ENCODE results near the gene PLEKHA1.

PLEKHA1 gene

DNA sequence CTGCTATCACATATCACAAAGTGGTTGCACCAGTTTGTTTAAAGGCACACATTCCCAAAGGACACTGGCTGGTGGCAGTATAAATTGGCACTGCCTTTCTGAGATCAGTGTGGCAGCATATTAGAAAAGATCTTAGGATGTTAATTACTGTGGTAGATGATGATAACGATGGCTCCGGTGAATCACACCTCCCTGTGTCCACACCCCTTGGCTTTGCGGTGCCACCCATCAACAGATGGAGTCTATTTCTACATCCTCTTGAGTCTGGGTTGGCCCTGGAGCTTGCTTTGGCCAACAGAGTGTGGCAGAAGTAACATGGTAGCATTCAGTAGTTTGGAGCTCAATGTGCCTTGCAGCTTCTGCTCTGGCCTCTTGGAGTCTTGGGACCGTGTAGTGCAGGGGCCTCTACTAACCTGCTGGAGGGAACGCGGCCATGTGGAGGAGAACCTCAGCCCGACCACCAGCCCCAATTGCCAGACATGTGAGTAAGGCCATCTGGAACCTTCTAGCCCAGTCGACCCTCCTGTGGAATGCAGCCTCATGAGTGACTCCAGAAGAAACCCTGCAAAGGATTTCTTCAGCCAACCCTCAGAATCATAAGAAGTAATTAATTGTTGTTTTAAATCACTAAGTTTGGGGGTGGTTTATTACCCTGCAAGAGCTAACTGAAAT, 27.2 kb upstream of the PLEKHA1 start:
- no peak overlapping the region for H3K27ac ChIP-seq

DNA sequence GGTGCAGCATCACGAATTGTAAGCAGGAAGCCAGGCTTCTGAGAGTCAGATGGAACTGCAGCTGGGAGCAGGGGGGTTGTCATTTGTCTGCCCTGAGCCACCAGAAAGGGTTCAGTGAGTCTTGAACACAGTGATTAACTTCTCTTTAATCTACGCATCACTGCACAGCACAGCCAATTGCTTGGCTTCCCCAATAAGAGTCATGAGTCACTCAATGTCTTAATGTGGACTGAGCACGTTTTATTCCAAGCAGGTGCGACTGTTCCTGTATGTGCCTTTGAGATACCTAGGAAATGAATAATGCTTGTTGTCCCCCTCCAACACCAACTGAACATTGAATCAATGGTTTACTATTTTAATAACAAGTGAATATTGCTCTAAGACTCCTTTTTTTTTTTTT, 26.0 kb upstream of the PLEKHA1 start:
- no peak overlapping the region for H3K27ac ChIP-seq
- TF ChIP-seq ZFX (IDR thresholded peaks at IDR 0.05; ENCODE audit: borderline replicate concordance), result no peak
- TF ChIP-seq, protein P1, sequence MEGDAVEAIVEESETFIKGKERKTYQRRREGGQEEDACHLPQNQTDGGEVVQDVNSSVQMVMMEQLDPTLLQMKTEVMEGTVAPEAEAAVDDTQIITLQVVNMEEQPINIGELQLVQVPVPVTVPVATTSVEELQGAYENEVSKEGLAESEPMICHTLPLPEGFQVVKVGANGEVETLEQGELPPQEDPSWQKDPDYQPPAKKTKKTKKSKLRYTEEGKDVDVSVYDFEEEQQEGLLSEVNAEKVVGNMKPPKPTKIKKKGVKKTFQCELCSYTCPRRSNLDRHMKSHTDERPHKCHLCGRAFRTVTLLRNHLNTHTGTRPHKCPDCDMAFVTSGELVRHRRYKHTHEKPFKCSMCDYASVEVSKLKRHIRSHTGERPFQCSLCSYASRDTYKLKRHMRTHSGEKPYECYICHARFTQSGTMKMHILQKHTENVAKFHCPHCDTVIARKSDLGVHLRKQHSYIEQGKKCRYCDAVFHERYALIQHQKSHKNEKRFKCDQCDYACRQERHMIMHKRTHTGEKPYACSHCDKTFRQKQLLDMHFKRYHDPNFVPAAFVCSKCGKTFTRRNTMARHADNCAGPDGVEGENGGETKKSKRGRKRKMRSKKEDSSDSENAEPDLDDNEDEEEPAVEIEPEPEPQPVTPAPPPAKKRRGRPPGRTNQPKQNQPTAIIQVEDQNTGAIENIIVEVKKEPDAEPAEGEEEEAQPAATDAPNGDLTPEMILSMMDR (IDR thresholded peaks at IDR 0.05), result no peak

More for the DNA sequence above, 27.2 kb upstream of the PLEKHA1 start:
- TF ChIP-seq, protein P1 (IDR thresholded peaks at IDR 0.05), result no peak
- no peak for TF ChIP-seq ZFX (IDR thresholded peaks at IDR 0.05; ENCODE audit: borderline replicate concordance)

DNA sequence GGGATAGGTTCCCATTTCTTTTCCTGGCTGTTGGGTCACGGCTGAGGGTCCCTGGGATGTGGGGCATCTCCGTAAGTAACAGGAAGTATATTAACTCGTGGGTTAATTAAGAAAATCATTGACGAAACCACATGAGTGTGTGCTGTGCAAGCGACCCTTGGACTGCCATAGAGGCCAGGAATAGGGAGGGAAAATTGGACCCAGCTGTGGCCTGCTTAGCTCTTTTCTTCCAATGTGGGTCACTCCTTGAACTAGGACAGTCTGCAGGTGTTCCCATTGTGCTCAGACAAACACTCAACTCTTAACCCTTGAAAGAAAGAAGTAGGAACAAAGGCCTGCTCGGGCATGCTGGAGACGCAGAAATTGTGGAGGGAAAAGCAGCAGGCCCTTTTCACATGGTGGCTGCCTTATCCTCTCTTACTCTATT, 25.6 kb upstream of the PLEKHA1 start:
- TF ChIP-seq, protein P1 (IDR thresholded peaks at IDR 0.05), result no peak
- no peak for TF ChIP-seq ZFX (IDR thresholded peaks at IDR 0.05; ENCODE audit: borderline replicate concordance)
- H3K27ac ChIP-seq, result no peak overlapping the region

DNA sequence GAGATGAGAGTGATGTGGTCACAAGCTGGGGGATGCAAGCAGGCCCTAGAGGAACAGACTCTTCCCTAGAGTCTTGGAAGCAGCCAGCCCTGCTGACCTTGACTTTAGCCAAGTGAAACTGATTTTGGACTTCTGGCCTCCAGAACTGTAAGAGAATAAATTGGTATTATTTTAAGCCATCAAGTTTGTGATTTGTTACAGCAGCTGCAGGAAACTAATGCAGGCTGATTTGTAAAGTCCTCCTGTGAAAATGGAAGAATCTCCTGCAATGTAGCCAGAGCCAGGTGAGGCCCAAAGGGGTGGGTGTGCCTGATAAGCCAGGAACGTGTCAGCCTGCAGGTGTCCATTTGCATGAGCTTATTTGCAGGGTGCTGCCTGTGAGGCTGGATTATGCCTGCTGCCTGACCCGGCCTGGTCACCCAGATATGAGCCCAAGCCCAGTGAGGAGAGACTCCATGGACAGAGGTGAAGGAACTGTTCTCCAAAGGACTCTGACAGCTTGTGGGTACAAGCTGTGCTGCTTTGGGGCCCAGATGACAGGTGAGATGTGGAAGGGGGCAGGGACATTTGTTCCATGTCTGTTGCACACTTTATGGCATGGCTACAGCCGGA, 24.6 kb upstream of the PLEKHA1 start:
- TF ChIP-seq, protein P1 (IDR thresholded peaks at IDR 0.05), result no peak
- no peak for TF ChIP-seq ZFX (IDR thresholded peaks at IDR 0.05; ENCODE audit: borderline replicate concordance)
- H3K27ac ChIP-seq, result no peak overlapping the region

DNA sequence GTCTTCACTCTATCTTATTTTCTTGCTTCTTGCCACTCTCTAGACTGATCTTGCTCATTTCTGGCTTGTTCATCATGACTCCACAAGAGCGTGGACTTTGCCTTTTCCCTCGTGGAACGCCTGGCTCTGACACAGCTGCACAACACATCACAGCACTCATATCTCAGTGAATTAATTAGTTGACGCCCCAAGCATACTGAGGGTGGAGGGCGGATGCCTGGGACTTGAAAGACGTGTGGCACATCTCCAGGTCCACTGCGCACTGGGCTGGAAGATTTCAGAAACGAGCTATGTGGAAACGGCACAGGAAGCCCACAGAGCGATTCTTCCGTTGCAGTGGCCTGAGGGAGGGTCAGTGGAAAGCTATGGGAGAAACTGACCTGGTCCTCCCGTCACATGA, 23.6 kb upstream of the PLEKHA1 start:
- TF ChIP-seq, protein P1 (IDR thresholded peaks at IDR 0.05), result no peak
- no peak for TF ChIP-seq ZFX (IDR thresholded peaks at IDR 0.05; ENCODE audit: borderline replicate concordance)
- no peak overlapping the region for H3K27ac ChIP-seq

DNA sequence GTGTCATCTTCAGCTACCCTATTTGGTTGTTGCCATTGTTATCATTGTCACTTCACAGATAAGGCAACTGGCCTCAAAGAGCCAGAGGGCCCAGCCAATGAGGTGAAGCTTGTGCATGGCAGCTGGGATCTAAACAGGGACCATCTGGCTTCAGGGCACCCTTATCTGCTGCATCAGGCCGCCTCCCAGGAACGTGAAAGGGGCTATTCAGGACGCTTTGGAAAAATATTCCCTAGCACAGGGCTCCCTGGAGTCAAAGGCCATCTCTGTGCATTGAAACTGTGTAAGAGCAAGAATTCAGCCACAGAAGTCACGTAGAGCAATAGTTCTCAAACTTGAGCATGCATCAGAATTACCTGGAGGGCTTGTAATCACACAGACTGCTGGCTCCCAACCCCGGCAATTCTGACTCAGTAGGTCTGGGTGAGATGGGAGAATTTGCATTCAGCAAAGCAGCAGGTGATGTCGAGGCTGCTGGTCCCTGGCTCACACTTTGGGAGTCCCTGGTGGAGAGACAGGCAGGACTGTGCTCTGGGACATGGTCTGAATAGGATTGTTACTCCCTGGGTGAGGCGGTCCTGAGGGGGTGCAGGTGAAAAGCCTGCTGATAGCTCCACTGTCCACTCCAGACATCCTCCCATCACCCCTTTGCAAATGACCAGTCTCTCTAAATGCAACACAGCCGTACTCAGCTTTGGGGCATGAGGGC, 21.5 kb upstream of the PLEKHA1 start:
- no peak overlapping the region for H3K27ac ChIP-seq
- no peak for TF ChIP-seq ZFX (IDR thresholded peaks at IDR 0.05; ENCODE audit: borderline replicate concordance)
- TF ChIP-seq, protein P1 (IDR thresholded peaks at IDR 0.05), result no peak

DNA sequence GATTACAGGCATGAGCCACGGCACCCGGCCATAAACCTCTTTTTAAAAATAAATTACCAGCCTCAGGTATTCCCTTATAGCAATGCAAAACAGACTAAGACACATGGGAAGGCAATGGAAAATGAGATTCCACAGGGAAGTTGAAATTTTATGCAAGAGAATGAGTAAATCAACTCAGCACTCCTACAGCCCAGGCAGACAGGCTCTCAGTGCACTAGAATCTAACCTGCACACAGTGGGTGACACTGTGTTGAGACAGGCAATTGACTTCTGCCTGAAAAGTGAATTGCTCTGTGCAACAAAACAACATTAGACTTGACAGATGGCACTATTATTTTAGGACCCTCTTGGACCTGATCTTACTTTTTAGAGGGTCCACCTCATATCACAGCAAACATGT, 20.1 kb upstream of the PLEKHA1 start:
- no peak overlapping the region for H3K27ac ChIP-seq
- TF ChIP-seq, protein P1 (IDR thresholded peaks at IDR 0.05), result no peak
- TF ChIP-seq ZFX (IDR thresholded peaks at IDR 0.05; ENCODE audit: borderline replicate concordance), result no peak
